ENCODE measurements around the gene CCR6.

Gene CCR6

DNA sequence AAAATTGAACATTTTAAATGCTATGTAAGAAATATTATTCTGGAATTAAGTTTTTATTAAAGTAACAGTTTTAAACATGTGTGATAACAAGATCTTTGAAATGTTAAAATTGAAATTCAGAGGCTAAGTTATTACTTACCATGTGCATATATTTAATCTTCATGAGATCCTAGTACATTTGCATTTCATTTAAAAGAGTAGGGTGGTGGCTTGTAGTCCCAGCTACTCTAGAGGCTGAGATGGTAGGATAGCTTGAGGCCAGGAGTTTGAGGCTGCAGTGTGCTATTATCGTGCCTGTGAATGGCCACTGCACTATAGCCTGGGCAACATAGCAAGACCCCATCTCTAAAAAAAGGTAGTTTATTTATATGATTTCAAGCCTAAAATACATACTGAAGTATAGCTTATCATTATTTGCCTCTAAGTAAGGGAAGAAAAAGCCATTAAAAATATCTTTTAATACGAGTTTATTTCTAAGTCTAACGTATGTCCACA is 3.0 kb downstream of the CCR6 start:
- no peak for DNase-seq (ENCODE audit: low read depth)
- H3K4me3 ChIP-seq (ENCODE audit: low read length): no peak overlapping the region
- TF ChIP-seq, protein P1, sequence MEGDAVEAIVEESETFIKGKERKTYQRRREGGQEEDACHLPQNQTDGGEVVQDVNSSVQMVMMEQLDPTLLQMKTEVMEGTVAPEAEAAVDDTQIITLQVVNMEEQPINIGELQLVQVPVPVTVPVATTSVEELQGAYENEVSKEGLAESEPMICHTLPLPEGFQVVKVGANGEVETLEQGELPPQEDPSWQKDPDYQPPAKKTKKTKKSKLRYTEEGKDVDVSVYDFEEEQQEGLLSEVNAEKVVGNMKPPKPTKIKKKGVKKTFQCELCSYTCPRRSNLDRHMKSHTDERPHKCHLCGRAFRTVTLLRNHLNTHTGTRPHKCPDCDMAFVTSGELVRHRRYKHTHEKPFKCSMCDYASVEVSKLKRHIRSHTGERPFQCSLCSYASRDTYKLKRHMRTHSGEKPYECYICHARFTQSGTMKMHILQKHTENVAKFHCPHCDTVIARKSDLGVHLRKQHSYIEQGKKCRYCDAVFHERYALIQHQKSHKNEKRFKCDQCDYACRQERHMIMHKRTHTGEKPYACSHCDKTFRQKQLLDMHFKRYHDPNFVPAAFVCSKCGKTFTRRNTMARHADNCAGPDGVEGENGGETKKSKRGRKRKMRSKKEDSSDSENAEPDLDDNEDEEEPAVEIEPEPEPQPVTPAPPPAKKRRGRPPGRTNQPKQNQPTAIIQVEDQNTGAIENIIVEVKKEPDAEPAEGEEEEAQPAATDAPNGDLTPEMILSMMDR (conservative IDR thresholded peaks at IDR 0.05; ENCODE audit: low read length): no peak

GRCh38 chr6:167127785-167128531 is 5.1 kb downstream of the CCR6 start:
- DNase-seq (ENCODE audit: low read depth): no peak
- TF ChIP-seq, protein P1 (conservative IDR thresholded peaks at IDR 0.05; ENCODE audit: low read length): no peak

DNA sequence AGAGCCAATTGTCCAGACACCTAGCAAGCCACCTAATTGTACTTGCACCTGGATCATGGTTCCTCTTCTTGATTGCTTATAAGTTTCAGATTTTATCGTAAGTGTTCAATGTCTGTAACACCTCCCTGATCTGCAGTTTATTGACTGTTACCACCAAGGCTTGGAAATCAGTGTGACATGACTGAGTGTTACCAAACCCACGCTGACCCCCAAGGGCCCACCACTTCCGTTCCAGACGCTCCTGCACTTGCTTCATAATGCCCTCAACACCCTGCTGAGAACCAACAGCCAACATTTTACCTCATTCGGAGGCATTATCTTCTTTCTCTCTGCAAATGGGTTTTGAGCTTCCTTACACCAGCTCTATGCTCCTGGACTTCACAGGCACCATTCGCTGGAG is 6.3 kb downstream of the CCR6 start:
- no peak for DNase-seq (ENCODE audit: low read depth)
- no peak overlapping the region for H3K4me3 ChIP-seq (ENCODE audit: low read length)
- TF ChIP-seq, protein P1 (conservative IDR thresholded peaks at IDR 0.05; ENCODE audit: low read length): no peak

More at GRCh38 chr6:167127785-167128531, 5.1 kb downstream of the CCR6 start:
- no peak overlapping the region for H3K4me3 ChIP-seq (ENCODE audit: low read length)

- H3K4me3 ChIP-seq (ENCODE audit: low read length): no peak overlapping the region
- TF ChIP-seq, protein P1 (conservative IDR thresholded peaks at IDR 0.05; ENCODE audit: low read length): no peak
- DNase-seq (ENCODE audit: low read depth): no peak
Measured at GRCh38 chr6:167129562-167129961, 6.7 kb downstream of the CCR6 start.

DNA sequence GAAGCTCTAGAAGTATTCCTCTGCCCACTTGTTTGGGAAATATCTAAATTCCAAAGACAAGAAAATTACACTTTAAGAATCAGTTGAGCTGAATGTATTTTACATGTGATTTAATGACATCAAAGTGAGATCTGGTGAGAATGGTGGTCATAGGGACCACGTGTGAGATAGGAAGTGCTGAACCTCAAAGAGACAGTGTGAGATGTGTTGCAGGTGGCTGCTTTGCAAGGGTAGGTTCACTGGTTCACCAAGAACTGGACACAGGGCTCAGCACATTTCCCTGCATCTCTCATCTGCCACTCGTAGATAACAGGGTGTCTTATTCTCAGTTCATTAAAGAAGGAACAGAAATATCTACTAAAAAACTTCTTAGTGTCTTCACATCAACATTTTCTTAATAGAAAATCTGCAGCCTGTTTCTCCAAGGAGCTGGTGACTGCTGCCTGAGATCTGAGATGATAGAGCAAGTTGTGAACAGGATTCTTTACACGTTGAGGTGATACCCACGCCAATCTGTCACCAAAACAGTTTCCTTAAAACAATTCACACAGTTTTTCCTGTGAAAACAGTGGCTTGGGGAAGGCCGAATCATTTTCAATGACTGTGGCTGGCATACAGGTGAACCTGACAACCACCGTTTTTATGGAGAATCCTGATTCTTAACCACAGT is 7.2 kb downstream of the CCR6 start:
- no peak for DNase-seq (ENCODE audit: low read depth)
- TF ChIP-seq, protein P1 (conservative IDR thresholded peaks at IDR 0.05; ENCODE audit: low read length): no peak
- H3K4me3 ChIP-seq (ENCODE audit: low read length): no peak overlapping the region

DNA sequence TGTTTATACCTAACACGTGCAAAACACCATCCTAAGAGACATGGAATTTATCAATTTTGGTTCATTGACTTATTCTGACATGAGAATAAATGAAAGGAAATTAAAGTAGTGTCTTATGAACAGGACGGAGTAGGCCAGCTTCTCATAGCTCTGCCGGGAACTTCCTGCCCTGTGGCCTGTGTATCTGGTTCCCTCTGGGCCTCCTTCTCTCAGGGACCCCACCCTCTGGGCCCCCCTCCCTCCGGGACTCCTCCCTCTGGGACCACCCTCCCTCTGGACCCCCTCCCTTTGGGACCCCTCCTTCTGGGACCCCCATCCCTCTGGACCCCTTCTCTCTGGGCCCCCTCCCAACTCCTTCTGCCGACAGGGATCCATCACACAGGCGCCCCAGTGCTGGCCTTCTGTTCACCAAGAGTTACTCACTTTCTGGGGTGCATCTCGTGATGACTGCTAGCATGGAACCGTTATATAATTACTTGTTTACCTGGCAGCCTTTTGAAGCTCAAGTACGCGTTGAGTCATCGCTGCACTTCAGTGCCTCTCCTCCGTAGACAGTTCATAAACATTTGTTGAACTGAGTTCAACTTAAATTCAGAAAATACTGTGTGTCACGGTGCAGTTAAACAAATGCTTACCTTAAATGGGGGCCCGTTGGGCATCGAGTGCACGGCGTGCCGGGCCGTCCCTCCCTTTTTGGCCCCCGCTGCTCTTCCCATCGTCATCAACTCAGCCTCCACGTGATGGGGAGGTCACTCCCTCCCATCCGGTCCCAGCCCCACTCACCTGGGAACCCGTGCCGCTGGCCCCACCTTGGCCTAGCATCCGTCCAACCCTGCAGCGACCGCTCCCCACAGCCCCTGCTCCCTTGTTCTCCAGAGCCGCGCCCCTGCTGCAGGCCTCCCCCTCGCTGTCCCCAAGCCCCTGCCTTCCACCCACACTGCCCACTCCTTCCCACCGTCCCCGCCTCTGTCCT is 8.1 kb downstream of the CCR6 start:
- TF ChIP-seq, protein P1 (conservative IDR thresholded peaks at IDR 0.05; ENCODE audit: low read length): no peak
- DNase-seq (ENCODE audit: low read depth): no peak

More for the DNA sequence above, 8.1 kb downstream of the CCR6 start:
- H3K4me3 ChIP-seq (ENCODE audit: low read length): no peak overlapping the region
